VCaP (cell line): Measurements from ENCODE around the gene BLTP3A.

Experiments used
- H3K27ac ChIP-seq: fragments of 450-650 bp; 2 replicates; pipeline ENCODE4 v1.5.1; 2017
- CTCF ChIP-seq: fragments of 450-650 bp; conservative IDR thresholded peaks from 2 replicates; pipeline ENCODE4 v1.5.1; 2017; ENCODE audit warnings: mild to moderate bottlenecking, moderate library complexity

BLTP3A gene

GRCh38 chr6:34832942-34833341 lies 41.1 kb downstream of the BLTP3A start:
- no peak overlapping the region for H3K27ac ChIP-seq
- TF ChIP-seq CTCF = no peak

- no peak overlapping the region for H3K27ac ChIP-seq
- TF ChIP-seq CTCF = no peak
Measured at GRCh38 chr6:34834789-34835518, 43.1 kb downstream of the BLTP3A start.

GRCh38 chr6:34836008-34836407 lies 44.1 kb downstream of the BLTP3A start:
- no peak for TF ChIP-seq CTCF
- H3K27ac ChIP-seq = no peak overlapping the region

DNA sequence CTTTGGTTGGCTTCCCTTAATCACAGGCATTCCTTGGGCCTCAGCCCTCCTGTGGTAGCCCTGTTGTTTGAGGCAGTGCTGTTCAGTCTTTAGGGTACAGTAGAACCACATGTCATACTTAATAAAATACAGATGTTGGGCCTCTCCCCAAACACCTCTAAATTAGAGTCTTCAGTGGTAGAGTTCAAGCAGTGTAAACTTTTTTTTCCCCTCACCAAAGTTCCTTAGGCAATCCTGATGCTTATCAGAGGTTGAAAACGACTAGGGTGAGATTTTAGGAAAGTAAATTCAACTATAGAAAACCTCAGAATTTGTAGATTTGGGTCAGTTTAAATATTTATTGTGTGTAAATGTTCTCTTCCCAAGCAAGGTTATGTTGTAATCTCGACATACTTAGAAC lies 44.6 kb downstream of the BLTP3A start:
- no peak for TF ChIP-seq CTCF

DNA sequence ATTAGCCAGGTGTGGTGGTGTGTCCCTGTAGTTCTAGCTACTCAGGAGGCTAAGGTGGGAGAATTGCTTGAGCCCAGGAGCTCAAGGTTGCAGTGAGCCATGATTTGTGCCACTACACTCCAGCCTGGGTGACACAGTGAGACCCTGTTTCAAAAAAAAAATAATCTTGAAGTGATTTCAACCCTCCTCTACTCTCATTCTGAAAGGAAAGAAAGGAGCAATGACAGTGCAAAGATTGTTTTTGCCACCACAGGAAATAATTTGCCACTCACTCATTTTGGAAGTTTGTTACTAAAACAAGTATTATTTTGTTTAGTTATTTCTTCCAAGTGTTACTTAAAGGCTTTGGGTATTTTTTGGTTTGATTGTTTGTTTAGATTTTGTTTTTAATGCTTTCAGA lies 45.6 kb downstream of the BLTP3A start:
- TF ChIP-seq CTCF = no peak
- no peak overlapping the region for H3K27ac ChIP-seq

More for the DNA sequence above, 44.6 kb downstream of the BLTP3A start:
- H3K27ac ChIP-seq = no peak overlapping the region

DNA sequence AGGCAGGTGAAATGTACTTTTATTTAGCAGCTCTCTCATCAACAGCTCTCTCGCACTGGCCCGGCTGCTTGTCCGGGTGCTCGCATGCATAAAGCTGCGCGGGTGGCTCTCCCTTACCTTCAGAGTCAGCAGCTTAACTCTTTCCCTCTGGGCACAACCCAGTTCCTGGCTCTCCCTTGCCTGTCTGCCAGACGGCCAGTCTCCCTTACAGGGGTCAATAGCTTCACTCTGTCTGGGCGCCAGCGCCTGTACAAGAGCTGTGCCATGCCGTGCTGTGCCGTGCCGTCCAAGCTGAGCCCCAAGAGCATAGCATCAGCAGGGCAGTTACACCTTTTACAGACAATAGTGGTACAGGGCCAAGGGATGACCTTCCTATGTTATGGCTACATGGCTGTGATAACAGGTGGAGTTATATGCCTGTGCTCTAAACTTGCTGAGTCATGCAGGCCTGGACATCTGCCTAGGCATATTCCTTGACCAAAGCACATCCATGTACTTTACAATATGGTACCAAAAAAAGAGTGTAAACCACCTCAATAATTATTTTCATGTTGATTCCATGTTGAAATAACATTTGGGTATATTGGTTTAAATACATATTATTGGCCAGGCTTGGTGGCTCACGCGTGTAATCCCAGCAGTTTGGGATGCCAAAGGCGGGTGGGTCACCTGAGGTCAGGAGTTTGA lies 47.9 kb downstream of the BLTP3A start:
- H3K27ac ChIP-seq = no peak overlapping the region

More for the DNA sequence above, 47.9 kb downstream of the BLTP3A start:
- TF ChIP-seq CTCF = no peak
